Adipose tissue (tissue), 3 donors: ENCODE results near the gene FCHSD2. TPM values are rescaled to one million over a fixed set of nuclear protein-coding genes. Genes with fewer than 3 reads are reported as not detected.
"Not testable (repeated sequence)": the region's sequence is repeated elsewhere in the genome, so short reads cannot be mapped to it uniquely, and the experiment has no call there.

Experiments
- H3K27ac ChIP-seq: one replicate; pipeline ENCODE4 v1.5.1; 2013; ENCODE audit warnings: low read depth, low read length
- WGBS, 3 donors: extraction: QIAGEN DNeasy Blood & Tissue Kit; methylation state at CpG; one replicate each; pipeline ENCODE4 v1.1.7; 2013; 5-methylcytosine and 5-hydroxymethylcytosine counted together
- polyA plus RNA-seq, 3 donors: library from polyadenylated mRNA; stranded (reverse); fragments of 200-250 nt; gene quantifications; one replicate each; pipeline ENCODE4 v1.2.3, GENCODE V29; 2013
- donor health status: healthy with polysubstance abuse.
- donor health status: Bipolar disorder and iron deficiency.
- donor health status: healthy.

The FCHSD2 gene
- polyA plus RNA-seq, 3 donors: 4.9 to 17.8 (median 16.3) TPM

DNA sequence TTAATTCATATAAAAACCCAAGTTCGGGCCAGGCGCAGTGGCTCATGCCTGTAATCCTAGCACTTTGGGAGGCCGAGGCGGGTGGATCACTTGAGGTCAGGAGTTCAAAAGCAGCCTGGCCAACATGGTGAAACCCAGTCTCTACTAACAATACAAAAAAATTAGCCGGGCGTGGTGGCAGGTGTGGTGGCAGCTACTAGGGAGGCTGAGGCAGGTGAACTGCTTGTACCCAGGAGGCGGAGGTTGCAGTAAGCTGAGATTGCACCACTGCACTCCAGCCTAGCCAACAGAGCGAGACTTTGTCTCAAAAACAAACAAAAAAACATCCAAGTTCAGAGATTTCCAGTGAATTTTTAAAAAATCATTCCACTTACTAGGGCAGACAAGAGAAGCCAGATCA is 5.4 kb downstream of the FCHSD2 start:
- WGBS, 3 donors: 94 to 98% (median 97%) methylated on average over 8 of the region's 8 CpGs
- H3K27ac ChIP-seq: not testable (repeated sequence)

DNA sequence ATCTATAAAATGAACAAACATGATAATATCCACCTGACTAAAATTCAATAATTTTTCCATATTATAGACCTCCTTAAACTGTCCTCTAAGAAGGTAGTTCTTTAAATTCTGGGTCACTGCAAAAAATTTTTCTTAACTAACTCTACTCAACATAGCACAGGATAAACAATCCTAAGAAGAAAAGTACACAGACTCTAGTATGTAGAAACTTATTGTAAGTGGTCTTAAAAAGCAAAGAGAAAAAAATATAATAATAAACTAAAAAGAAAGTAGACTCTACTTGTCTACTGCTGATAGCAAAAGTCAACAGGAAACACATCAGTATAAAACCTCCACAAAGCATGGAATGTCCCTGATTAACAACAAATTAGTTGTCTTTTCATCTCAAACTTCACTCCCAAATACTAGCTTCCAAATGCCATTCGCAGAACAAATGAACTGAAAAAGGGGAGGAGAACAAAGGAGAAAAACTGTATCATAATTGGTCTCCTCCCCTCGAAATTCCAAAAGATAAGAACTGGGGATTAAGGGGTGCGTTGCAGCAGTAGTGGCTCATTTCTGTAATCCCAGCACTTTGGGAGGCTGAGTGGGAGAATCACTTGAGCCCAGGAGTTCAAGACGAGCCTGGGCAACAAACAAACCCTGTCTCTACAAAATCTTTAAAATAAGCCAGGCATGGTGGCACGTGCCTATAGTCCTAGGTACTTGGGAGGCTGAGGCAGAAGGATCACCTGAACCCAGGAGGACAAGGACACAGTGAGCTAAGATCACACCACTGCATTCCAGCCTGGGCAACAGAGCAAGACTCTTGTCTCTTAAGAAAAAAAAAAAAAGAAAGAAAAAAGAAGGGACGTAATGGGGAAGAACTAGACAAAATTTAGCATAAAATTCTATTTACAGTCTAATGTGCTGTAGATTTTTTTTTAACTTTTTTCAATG is 6.5 kb downstream of the FCHSD2 start:
- H3K27ac ChIP-seq: no peak overlapping the region
- WGBS, 3 donors: 80 to 88% (median 84%) methylated on average over 6 of the region's 6 CpGs

DNA sequence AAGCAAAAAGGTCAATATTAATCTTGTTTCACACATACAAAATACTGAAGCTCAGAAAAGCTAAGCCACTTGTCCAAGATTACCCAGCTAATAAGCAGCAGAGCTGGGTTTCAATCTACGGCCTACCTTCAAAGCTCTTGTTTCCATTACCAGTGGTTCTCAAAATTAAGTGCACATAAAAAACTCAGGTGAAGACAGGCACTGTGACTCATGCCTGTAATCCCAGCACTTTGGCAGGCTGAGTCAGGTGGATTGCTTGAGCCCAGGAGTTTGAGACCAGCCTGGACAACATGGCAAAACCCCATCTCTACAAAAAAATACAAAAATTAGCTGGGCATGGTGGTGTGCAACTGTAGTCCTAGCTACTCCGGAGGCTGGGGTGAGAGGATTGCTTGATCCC is 9.8 kb downstream of the FCHSD2 start:
- WGBS, 3 donors: 98% methylated on average over 2 of the region's 2 CpGs

DNA sequence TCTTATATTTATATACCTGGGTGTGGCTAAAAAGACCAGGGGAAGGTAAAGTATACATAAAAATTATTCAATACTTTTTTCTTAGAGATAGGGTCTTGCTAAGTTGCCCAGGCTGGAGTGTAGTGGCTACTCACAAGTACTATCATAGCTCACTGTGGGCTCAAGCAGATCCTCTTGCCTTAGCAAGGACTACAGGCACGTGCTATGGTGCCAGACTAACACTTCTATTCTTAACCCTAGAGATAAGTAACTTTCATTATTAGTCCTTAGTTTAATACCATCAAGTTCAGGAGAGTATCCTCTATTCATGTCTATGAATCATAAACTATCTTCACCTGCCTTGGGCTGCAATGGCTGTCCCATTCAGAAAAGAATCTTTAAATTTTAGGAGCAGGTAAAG is 11.9 kb downstream of the FCHSD2 start:
- 93 to 97% (median 96%) methylated on average over 1 of the region's 1 CpG for WGBS, 3 donors
- no peak overlapping the region for H3K27ac ChIP-seq

More for the DNA sequence above, 9.8 kb downstream of the FCHSD2 start:
- not testable (repeated sequence) for H3K27ac ChIP-seq

DNA sequence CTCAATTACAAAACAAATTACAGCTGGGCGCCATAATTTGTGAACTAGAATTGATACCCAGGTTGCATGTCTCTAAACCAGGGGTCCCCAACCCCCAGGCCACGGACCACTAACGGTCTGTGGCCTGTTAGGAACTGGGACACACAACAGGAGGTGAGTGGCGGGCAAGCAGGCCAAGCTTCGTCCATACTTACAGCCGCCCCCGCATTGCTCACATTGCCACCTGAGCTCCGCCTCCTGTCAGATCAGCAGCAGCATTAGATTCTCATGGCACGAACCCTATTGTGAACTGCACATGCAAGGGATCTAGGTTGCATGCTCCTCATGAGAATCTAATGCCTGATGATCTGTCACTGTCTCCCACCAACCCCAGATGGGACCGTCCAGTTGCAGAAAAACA is 12.9 kb downstream of the FCHSD2 start:
- no peak overlapping the region for H3K27ac ChIP-seq
- 95 to 97% (median 97%) methylated on average over 10 of the region's 10 CpGs for WGBS, 3 donors

DNA sequence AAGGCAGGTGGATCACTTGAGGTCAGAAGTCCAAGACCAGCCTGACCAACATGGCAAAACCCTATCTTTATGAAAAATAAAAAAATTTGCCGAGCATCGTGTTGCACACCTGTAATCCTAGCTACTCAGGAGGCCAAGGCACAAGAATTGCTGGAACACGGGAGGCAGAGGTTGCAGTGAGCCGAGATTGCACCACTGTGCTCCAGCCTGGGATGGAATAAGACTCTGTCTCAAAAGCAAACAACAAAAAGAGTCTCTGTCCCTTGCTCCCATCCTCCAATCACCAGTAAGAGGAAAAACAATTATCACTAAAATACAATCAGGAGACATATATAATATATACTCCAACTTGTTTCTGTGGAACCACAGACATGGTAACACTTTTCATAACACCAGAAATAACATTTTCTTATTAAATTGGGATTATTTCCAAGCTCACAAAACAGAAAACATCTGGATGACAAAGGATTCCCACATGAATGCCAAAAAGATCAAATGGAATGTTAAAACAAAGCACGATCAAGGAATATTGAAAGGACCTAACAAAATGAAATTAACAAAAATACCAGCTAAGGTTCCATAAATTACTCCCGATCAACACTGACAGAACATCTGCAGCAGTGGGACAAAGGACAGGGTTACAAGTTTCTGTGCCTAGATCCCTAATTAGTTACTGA is 15.2 kb downstream of the FCHSD2 start:
- no peak overlapping the region for H3K27ac ChIP-seq
- WGBS, 3 donors: 68 to 86% (median 73%) methylated on average over 6 of the region's 6 CpGs

DNA sequence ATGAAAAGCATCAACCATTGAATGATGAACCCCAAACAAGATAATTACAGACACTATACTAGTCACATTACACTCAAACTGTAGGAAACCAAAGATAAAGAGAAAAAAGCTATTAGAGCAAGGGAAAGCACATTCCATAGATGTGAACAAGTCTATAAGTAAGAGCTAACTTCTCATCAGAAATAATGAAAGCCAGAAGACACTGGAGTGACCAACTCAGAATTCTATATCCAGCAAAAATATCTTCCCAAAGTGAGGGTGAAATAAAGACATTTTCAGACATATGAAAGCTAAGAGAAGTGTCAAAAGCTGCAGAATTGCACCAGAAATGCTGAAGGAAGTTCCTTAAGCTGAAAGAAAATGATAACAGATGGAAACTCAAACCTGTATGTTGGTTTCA is 17.3 kb downstream of the FCHSD2 start:
- no peak overlapping the region for H3K27ac ChIP-seq

DNA sequence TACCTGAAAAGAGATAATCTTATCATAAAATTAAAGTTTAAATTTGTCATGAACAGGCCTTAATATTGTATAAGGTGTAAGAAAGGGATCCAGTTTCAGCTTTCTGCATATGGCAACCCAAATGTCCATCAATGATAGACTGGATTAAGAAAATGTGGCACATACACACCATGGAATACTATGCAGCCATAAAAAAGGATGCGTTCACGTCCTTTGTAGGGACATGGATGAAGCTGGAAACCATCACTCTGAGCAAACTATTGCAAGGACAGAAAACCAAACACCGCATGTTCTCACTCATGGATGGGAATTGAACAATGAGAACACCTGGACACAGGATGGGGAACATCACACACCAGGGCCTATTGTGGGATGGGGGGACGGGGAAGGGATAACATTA is 18.2 kb downstream of the FCHSD2 start:
- H3K27ac ChIP-seq: not testable (repeated sequence)
- WGBS, 3 donors: 100% methylated on average over 4 of the region's 4 CpGs

DNA sequence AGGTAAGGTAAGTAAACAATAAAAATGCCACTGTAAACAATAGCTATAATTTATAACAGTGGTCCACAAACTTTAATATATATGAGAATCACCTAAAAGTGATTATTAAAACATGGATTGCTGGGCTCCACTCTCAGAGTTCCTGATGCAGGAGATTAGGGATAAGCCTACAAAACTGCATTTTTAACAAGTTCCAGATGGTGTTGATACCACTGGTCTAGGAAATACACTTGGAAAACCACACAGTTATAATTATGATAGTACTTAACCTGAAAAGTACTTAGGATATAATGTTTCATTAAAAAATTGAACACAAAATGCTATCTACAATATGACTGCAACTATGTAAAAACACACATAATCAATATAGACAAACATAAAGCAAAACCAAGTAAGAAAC is 20.4 kb downstream of the FCHSD2 start:
- H3K27ac ChIP-seq: no peak overlapping the region

DNA sequence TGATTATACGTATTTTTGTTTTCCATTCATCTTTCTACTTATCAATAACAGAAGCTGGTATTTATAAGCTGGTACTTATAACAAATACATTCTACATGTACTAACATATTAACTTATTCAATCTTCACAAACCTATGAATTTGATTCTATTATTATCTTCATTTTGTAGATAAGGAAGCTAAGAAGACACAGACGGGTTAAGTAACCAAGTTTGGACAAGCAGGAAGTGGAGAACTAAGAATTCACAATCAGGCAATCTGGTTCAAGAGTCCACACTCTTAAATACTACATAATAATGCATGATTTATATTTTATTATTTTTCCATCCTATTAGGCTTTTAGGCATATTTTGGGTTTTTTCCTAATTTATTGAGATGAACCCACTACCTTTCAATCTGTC is 25.0 kb downstream of the FCHSD2 start:
- 68 to 84% (median 72%) methylated on average over 2 of the region's 2 CpGs for WGBS, 3 donors
- no peak overlapping the region for H3K27ac ChIP-seq

DNA sequence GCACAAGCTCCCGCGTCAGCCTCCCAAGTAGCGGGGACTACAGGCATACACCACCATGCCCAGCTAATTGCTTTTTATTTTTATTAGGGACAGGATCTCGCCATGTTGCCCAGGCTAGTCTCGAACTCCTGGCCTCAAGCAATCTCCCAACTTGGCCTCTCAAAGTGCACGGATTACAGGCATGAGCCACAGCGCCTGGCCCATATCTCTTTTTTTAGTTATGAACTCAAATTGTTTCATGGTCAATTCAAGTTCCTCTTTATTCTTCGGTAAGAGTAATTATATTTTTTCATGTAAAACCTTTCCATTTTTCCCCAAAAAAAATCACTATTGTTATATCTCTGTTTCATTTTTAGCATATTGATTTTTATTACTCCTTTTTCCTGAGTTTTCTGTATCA is 25.5 kb downstream of the FCHSD2 start:
- WGBS, 3 donors: 91 to 97% (median 92%) methylated on average over 8 of the region's 8 CpGs

DNA sequence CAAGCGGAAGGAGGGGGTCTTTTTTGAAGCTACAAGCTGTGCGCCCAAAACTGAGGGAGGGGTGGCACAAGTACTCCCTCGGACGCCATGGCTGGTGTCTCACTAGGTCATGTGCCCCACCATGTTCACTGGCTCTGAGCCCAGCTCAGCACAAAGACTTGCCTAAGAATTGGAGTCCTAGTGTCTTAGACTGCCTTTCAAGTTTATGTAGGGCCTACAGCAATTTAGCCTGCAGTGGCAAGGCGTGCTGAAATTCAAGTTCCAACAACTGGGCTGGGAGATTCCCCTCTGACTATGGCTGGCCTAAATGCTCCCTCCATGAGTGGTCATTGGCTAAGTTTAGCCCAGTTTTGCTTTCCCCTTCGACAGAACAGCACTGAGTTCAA is 27.3 kb downstream of the FCHSD2 start:
- WGBS, 3 donors: 97 to 99% (median 98%) methylated on average over 6 of the region's 6 CpGs

More for the DNA sequence above, 25.5 kb downstream of the FCHSD2 start:
- H3K27ac ChIP-seq: no peak overlapping the region

DNA sequence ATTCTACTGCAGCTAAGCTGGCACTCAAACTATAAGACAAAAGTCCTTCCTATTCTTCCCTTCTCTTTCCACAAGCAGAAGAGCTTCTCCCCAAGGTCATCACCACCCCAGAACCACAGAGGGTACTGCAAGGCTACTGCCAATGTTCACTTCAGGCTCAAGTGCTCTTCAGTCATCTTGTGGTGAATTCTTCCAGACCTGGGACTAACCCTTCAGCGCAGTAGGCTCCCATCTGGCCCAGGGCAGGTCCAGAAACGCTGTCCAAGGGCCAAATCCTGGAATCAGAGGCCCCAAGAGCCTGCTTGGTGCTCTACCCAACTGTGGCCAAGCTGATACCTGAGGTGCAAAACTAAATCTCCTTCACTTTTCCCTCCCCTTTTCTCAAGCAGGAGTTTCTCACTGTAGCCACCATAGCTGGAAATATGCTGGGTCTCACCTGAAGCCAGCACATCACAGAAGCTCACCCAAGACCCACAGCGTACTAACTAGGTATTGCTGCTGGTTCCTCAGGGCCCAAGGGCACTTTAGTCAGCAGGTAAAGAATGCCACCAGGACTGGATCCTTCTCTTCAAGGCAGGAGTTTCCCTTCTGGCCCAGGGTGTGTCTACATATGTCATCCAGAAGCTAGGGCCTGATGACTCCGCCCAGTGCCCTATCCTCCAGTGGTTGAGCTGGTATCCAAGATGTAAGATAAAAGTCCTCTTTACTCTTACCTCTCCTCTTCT is 27.8 kb downstream of the FCHSD2 start:
- no peak overlapping the region for H3K27ac ChIP-seq
- 89 to 99% (median 97%) methylated on average over 4 of the region's 4 CpGs for WGBS, 3 donors

More for the DNA sequence above, 27.3 kb downstream of the FCHSD2 start:
- no peak overlapping the region for H3K27ac ChIP-seq

DNA sequence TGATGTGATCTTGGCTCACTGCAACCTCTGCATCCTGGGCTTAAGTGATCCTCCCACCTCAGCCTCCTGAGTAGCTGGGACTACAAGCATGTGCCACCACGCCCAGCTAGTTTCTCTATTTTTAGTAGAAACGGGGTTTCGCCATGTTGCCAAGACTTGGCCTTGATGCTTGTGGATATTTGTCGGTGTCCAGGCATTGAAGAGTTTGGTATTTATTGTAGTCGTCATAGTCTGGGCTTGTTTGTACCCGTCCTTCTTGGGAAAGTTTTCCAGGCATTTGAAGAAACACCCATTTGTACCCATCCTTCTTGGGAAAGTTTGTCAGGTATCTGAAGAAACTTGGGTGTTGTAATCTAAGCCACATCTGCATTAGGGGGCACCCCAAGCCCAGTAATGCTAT is 28.7 kb downstream of the FCHSD2 start:
- 91 to 97% (median 95%) methylated on average over 6 of the region's 6 CpGs for WGBS, 3 donors
- no peak overlapping the region for H3K27ac ChIP-seq

DNA sequence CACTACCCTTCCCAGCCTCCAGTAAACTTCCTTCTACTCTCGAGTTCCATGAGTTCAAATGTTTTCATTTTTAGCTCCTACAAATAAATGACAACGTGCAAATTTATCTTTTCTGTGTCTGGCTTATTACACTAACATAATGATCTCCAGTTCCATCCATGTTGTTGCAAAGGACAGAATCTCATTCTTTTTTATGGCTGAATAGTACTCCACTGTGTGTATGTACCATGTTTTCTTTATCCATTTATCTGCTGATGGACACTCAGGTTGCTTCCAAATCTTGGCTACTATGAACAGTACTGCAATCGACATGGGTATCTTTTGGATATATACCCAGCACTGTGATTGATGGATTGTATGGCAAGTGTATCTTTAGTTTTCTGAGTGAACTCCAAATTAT is 34.5 kb downstream of the FCHSD2 start:
- H3K27ac ChIP-seq: no peak overlapping the region
- 94 to 95% (median 94%) methylated on average over 3 of the region's 3 CpGs for WGBS, 3 donors

DNA sequence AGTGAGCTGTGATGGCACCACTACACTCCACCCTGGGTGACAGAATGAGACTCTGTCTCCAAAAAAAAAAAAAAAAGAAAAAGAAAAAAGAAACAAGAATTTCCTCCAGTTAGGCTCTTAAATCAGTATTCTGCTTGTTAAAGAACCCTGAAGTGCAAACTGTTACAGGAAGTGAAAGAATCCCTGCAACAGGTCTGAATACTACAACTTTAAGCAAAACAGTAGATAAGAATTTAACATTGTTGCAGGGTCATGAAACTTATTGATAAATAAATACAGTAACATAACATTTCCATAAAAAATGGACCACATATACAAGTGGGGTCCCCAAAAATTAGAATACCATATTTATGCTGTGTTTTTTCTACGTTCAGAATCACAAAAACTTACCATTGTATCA is 35.8 kb downstream of the FCHSD2 start:
- no peak overlapping the region for H3K27ac ChIP-seq
- 92 to 100% (median 97%) methylated on average over 1 of the region's 1 CpG for WGBS, 3 donors

DNA sequence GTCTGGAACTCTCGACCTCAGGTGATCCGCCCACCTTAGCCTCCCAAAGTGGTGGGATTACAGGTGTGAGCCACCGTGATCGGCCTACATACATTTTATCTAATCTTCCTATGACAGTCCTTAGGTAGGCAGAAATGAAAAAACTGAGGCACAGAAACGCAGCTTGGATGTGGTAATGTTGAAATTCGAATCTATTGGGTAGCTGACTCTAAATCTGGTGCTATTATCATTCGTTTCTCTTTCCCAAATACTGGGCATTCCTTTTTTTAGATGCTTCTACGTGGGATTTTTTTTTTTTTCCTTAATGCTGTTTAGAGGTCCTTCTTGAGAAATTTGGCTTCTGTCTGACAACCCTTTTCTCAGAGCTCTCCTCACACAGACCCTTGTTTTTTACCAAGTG is 41.5 kb downstream of the FCHSD2 start:
- H3K27ac ChIP-seq: no peak overlapping the region
- 94 to 96% (median 94%) methylated on average over 8 of the region's 8 CpGs for WGBS, 3 donors

DNA sequence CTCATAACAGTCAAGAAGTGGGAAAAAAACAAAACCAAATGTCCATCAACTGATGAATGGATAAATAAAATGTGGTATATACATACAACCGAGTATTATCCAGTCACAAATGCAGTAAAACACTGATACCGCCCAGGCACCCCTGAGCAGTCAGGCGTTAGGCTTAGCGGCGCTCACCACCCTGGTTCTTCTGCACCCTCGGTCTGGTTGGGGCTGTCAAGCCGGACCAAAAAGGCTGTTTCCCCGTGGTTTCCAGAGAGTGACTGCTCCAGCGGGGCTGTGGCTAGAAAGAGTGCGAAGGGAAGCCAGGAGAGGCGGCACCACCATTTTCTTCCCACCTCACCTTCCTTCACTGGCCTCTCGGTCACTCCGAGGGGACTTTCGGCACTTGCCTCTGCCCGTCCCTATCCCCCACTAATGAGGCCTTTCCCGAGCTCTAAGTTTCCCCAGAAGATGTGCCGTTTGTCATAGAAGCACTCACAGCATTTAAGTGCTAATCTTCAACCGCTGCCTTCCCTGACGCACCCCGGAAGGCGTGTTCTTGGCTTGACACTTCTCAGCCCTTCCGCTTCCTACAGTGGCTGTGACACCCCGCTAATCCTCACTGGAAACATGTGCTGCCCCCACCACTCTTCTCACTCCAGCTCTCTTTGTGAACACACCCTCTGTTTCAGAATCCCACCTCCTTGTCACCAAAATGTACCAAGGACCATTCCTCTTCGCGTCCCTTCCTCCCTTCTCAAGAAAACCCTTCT is 42.4 kb downstream of the FCHSD2 start:
- 93 to 95% (median 94%) methylated on average over 25 of the region's 25 CpGs for WGBS, 3 donors
- H3K27ac ChIP-seq: no peak overlapping the region

DNA sequence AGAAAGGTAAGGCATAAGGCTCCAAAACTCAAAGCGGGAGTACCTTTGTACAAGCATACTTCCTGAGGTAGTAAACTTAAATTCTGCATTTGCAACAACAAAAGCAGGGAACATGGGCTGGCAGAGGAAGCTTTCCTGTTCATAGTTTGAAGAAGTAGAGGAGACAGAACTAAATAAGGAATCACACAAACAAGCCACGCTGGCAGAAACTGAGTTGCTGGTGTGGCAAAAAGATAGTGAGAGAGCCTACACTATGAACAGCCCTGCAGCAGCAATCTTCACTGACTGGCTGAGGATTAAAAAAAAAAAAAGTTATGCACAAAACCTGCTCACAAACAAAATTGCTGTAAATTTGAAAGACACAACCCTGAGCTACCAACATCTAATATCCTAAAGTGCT is 46.5 kb downstream of the FCHSD2 start:
- 51 to 75% (median 59%) methylated on average over 2 of the region's 2 CpGs for WGBS, 3 donors
- H3K27ac ChIP-seq: no peak overlapping the region
